A172 (cell line): ENCODE data around the gene IFT74. TPM values are rescaled to one million over a fixed set of nuclear protein-coding genes. Genes with fewer than 3 reads are reported as not detected.

ENCODE experiments used
- DNase-seq: peaks from one replicate; pipeline ENCODE4 v3.0.0-alpha.2; 2015; ENCODE audit warnings: low spot score
- total RNA-seq: library from RNA; depleted of rRNA; stranded (reverse); fragments of >200 nt; shearing (Covaris generic); gene quantifications from 2 replicates; pipeline ENCODE4 v1.2.3, GENCODE V29; 2014; rRNA removed

The IFT74 gene
- 19.0 and 27.1 TPM in 2 replicates for total RNA-seq

DNA sequence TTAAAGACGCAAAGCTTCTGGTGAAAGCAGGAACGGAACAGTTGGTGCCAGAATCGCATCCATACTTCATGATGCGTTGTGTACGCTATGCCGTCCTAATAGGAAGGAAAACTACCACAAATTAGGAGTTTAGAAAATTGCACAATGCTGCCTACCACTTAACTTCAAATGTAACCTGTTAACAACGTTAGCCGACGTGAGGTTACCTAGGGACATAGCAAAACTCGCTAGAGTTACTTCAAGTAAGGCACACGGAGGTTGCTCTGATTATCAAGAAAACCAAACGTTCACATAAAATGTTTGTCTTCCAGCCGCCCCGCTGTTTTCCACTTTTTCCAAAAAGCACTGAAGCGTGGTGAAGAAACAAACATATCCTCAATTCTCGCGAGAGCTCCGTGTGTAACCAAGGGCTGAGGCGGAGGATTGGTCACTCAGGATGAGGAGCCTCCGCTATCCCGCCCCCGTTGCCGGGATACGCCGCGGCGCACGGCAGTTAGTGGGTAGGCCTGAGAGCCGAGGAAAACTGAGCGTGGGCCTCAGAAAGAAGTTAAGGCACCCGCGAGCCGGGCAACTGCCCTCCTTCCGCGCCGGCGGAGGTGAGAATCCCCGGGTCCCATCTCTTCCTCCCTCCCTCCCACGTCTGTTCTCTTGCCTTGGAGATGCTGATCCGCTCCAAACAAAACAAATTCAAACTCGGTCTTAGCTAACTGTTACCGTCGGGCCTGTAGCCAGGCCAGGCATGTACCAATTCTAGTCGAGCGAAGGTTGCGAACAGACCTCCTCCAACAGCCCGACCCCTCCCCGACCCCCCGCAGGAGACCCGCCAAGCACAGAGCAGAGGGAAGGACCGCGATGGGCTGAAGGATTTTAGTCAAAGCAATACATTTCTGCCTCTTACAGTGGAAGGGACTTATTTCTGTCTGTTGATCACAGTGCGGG lies at the start of gene IFT74:
Gene IFT74 (plus strand): TSS at position 492 of the 939 bp plus-strand sequence. CDS start 5,556 bp downstream, outside the sequence.
- peak; percentile 95 for DNase-seq

DNA sequence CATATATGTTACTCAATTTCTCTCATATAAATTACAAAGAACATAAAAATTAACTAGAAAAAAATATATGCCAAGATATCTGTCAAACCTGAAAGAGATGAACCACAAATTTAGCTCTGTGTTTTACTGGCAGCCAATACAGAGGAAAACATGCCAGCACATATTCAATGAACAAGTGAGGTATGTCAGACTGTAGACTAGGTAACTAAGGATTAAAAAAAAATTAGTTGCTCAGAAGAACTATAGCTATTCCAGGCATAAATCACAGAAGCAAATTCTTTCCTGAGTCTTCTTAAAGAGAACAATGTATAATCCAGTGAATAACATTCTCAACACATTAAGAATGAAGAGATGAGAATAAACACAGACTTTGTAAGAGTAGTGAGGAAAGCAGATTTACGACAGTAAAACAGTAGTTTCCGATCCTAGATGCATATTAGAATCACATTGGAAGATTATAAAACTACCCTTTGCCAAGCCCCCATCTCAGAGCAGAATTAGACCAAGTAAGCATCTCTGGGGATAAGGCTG lies 43.0 kb upstream of the IFT74 start:
- DNase-seq = no peak

DNA sequence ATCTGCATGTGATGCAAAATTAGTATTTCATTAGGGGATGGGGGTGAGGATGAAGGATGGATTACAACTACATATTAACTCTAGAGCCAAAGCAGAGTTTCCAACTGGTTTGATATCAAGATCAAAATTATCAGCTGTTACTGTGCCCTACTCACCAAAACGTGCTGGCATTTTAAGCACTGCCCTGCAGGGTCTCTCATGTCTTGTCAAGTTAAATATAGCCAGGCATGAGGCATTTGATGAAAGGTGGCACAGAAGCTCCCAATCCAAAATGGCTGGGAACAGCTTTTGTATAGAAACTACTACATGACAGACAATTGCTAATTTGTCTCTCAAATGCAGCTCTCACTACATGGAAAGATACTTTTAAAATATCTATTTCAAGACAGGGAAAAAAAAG lies 36.5 kb upstream of the IFT74 start:
- no peak for DNase-seq

DNA sequence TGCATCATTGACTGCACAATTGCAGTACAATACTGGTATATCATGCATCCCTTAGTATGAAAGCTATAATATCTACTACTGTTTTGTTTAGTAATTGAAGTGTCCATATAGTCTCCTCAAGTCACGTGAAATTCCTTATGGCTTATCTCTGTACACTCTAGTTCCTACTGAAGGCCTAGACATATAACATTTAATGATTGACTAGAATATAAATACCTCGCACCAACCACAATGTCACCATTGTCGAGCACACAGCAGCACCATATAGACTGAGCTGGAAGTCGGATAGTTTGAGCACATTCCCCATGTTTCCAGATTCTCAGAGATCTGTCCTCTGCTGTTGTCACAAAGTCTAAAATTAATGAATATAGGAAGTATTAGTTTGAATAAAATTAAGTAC lies 30.6 kb upstream of the IFT74 start:
- no peak for DNase-seq

DNA sequence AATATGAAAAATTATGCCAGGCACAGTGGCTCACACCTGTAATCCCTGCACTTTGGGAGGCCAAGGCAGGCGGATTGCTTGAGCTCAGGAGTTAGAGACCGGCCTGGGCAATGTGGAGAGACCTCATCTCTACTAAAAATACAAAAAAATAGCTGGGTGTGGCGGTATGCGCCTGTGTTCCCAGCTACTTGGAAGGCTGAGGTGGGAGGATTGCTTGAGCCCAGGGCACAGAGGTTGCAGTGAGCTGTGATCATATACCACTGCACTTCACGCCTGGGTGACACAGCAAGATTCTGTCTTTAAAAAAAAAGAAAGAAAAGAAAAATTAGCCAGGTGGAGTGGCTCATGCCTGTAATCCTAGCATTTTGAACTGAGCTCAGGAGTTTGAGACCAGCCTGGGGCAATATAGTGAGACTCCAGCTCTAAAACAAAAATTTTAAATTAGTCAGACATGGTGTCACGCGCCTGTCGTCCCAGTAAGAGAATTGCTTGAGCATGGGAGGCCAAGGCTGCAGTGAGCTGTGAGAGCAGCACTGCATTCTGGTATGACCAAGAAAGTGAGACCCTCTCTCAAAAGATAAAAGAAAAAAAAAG lies 27.2 kb upstream of the IFT74 start:
- DNase-seq = no peak

DNA sequence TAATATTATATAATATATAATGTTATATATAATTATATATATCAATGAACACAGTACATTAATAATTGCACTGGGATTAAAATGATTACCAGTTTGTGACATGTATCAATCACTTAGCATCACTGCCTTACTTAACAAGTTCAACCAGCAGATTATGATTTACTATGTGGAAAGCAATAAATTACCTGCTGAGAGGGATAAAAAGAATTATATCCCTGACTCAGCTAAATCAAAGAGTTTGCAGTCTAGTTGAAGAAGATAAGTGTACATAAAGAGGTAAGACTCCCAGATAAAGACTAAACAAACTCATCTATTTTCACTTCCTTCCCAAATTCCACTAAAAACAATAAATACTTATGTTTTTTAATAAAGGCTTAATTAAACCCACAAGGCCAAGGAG lies 20.4 kb upstream of the IFT74 start:
- no peak for DNase-seq

DNA sequence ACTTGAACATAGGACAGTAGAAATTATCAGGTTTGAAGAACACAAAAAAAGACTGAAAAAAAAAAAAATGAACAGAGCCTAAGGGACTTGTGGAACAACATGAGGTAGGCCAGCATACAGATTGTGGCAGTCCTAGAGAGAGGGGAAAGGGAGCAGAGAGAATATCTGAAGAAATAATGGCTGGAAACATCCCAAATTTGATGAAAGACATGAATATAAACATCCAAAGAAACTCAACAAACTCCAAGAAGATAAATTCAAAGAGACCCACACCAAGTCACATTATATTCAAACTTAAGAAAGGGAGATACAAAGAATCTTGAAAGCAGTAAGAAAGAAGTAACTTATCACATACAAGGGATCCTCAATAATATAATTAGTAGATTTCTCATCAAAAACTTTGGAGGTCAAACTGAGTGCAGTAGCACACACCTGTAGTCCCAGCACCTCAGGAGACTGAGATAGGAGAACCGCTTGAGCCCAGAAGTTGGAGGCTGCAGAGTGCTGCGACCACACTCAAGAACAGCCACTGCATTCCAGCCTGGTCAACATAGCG lies 18.3 kb upstream of the IFT74 start:
- no peak for DNase-seq

DNA sequence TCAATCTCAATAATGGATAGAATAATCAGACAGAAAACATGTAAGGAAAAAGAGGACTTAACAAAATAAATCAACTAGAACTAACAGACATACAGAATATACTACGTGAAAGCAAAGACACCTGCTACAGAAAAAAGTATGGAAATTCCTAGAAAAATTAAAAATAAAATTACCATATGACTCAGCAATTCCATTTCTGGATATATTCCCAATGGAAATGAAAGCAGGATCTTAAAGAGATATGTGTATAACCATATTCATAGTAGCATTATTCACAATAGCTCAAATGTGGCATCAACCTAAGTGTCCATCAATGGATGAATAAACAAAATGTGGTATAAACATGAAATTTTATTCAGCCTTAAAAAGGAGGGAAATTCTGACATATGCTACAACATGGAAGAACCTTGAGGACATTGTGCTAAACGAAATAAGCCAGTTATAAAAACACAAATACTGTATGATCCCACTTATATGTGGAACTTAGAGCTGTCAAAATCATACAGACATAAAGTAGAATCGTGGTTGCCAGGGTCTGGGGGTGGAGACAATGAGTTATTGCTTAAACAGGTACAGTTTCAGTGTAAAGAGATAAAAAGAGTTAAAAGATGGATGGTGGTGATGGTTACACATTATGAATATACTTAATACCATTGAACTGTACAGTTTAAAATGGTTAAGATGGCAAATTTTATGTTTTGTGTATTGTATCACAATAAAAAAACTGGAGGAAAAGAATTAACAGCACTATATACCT lies 16.1 kb upstream of the IFT74 start:
- DNase-seq = no peak

DNA sequence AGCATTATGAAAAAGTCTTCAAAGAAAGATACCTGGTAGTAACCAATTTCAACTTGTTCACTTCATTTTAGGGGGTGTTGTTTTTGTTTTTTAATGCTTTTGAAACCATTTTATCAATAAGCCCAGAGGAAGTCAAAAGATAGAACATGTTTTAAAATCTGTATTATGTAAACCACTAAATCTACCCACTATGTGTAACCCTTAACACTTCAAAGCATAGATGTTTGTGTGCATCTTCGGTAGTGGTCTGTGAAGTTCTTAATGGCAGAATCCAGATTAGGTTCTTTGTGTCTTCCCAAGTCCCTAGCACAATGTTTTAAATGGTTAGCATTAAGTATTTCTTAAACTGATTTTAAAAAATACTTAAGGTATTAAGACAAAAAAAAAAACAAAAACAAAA lies 15.4 kb upstream of the IFT74 start:
- no peak for DNase-seq

DNA sequence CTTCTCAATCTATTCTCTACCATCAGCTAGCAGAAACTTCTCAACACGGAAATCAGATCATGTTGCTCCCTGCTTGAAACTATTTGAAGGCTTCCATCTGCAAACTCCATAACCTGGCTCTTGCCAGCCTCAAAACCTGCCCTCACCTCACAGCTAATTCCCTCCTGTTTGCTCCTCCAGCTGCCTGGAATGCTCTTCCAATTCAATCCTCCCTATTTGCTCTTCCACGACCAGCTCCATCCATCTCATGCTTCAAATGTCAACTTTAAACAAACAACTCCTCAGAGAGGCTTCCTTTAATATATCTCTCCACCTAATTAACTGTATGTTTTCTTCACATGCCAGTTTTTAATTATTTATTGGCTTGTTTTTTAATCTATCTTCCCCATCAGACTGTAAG lies 10.6 kb upstream of the IFT74 start:
- no peak for DNase-seq

DNA sequence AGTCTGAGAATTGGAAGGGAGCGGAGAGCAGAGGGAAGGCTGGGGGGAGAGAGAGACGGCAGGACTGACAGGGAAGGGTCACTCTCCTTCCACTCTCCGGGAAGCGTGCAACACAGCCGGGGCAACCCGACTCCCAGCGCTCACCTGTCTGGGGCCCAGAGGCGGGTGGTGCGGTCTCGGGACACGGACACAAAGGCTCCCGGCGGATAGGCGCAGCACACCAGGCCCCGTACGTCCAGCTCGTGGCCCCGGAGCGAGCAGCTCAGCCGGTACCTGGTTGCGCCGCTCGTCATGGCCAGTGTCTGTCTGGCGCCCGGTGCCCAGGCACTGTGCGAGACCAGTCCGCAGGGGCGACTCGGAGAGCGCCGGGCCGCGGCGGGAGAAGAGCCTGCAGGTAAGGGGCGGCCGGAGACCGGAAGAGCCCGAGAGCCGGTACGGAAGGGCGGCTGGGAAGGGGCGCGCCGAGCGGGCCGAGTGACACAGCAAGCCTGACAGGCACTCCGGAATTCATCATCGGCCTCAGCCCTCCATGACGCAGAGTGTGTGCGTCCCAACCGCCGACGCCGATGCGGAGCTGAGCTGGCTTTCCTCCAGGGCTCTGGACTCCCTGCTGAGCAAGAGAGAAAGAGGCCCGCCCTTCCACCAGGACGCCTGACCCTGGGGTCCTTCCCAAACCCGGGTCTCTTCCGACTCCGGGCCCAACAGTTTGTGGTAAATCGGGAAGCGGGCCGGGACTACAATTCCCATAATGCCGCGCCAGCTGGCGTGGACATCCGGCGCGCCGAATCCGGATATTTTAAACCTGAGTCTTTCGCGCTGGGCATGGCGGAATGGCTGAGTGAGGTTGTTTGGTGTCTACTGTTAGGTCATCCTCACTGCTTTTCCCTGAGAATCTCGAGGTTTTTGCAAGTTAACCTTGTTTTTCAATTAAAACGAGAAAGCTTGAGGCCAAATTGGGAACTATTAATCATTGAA lies 9.2 kb upstream of the IFT74 start, which contains the start of gene PLAA:
Gene PLAA (minus strand): TSS at position 490 of the 975 bp plus-strand sequence. CDS start 197 bp downstream, at position 293.
- peak; percentile 85 for DNase-seq

DNA sequence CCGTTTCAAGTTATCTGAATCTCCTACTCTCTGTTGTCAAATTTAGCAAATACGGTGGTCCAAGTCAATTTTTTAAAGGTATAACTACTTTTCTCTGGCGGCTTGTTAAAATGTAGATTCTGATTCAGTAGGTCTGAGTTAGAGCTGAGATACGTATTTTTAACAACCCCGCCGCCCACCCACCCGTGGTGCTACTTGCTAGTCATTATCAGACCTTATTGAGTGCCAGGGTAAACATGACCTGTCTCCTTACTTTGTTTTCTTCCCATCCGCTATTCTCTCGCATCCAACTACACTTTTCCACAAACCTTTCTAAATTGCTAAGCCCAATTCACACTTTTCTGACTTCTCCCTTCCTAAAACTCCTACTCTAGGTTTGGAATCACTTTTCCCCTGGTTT lies 8.5 kb upstream of the IFT74 start:
- no peak for DNase-seq

DNA sequence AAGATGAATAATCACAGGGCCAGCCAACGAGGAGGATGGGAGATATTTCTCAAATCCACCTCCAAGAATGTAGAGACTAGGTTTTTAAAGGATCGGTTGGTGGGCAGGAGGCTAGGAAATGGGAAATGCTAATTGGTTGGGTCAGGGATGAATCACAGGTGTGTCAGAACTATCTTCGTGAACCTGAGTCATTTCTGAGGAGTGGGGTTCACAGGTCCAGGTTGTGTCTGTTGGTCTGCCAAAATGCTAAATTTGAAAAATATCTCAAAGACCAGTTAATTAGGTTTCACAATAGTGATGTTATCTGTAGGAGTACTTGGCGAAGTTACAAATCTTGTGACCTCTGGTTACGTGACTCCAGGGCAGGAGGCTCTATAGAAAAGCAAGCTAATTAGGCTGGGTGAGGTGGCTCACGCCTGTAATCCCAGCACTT lies 6.6 kb upstream of the IFT74 start:
- peak; percentile 55 for DNase-seq

DNA sequence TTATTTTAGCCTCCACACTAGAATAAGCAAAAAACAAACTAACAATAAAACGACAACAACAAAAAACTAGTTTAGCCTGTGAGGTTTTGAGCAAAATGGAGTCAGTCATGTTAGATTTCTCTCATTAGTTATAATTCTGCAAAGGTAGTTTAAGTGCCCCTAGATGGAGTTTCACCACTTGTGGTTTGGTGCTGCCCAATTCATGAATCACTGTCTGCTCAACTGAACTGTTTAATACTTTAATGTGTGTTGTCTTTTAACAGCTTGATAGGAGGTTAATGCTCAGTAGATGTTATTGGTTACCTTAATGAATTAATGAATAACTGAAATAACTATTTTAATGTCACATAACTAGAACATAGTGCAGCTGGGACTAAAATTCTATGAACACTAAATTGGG lies 5.7 kb upstream of the IFT74 start:
- no peak for DNase-seq

DNA sequence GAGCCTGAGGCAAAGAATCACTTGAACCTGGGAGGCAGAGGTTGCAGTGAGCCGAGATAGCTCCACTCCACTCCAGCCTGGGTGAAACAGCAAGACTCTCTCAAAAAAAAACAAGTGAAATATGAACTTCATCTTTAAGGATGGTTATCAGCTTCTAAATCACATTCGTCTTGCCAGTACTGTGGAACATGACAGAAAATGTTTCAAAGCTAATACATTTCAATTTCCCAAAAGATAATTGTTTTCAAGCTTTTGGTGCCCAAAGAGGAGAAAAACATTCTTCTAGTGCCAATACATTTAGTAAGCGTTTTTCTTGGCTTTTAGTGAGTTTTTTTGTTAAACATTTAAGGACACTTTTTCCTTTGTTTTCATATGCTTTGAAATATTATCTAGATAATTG lies 4.4 kb upstream of the IFT74 start:
- no peak for DNase-seq

DNA sequence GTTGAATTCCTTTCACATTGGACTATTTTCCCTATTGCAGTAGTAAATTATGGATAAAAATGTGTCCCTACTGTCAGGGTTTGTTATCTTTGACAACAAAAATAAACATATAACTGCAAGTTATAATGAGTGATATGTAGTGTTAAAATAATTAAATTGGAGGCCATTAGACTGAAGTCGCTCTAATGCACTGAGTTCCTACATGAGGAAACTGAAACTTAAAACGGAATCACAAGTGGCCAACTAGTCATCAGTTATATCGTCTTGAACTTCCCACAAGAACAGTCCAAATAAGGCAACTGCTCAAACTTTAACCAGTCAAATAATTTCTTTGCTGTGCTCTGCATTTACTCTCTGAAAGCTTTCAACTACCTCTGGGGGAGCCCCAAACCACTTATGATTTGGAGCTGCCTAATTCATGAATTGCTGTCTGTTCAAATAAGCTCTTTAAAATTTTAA lies 2.1 kb upstream of the IFT74 start:
- peak; percentile 12 for DNase-seq

DNA sequence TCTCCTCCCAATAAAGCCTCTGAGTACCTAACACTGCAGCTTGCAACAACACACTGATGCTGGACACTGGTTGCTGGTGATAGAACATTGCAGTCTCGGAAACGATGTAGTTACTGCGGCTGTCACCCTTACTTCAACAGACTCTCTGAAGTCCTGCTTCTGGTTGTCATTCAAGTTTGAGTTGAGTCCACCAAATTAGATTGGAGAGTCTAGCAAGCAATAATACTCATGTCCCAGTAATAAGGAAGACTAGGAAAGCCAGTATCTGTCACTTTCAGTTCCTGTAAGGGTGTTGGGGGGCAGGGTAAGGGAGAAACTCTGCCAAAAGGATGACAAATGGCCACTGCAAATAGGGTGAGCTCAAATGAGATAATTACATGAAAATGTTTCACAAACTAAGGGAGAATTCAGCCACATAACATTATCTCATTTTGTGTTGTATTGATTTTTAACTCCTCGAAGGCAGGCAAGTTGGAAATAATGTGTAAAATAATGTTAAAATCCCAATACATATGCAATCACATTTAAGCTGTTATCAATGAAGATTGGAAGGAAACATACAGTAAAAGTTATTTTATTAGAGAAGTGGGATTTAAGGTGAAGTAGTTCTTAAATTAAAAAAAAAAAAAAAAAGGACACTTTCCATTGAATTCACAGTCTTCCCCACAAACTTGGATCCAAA lies 849 bp upstream of the IFT74 start:
- DNase-seq = peak; percentile 13

DNA sequence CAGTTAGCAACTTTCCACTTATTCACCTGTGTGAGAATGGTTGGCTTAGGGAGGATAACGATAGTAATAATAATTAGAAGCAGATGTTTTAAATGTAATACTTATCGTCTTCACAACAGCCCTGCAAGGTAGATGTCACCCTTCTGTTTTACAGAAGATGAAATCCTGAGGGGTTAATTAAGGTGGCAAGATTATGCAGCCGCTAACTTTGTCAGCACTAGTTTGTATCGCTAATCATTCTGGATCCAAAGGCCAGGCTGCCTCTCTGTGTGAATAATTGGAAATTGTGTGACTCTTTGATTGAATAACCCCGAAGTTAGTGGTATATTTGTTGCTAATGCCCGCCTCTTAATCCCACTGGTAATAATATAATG lies 635 bp downstream of the IFT74 start:
- DNase-seq = peak; percentile 37

DNA sequence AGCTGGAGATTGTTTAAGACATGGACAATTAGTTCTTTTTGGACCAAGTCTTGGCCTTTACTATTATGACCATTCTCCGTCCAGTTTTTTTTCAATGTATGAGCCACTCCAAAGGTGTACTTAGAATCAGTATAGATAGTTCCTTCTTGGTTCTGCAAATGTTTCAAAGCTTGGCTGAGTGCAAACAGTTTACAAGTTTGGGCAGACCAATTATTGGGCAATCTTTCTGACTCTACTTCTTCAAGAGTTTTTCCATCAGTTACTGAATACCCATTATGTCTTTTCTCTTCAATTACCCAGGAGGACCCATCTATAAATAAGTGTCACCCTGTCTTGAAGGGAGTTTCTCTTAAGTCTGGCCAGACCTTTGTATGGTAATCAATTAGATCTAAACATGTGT lies 15.5 kb downstream of the IFT74 start:
- no peak for DNase-seq

DNA sequence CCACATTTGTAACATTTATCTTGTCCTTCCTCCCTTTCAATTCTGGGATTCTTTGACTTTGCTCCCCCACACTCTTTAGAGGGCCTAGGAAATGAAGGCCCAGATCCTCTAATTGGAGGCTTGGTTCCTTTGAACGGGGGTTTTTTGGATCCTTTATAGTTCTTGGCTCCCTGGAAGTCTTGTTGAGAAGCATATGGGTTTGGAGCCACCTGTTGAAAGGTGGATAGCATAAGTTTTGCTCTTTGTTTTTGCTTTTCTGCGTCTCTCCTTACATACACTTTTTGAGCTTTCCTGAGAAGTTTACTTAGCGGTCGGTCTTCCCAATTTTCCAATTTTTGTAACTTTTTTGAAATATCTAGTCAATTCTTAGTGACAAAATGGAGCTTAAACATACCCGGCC lies 17.8 kb downstream of the IFT74 start:
- DNase-seq = no peak
